PC-3 (cell line): ENCODE results near the gene TXNRD1.

Experiments
- CTCF ChIP-seq: fragments of 300-600 bp; sonication (generic); conservative IDR thresholded peaks from 2 replicates; pipeline ENCODE4 v1.5.1; 2017; ENCODE audit warnings: antibody characterized with exemption, low read depth, mild to moderate bottlenecking, low read length
- EZH2 ChIP-seq: fragments of 300-600 bp; sonication (generic); IDR thresholded peaks from one replicate; pipeline ENCODE4 v1.6.1; 2017; ENCODE audit warnings: antibody characterized with exemption, mild to moderate bottlenecking, low read length; ENCODE audit not compliant: unreplicated experiment

- TF ChIP-seq EZH2: no peak
- peak; percentile 99 for TF ChIP-seq CTCF
Observed at GRCh38 chr12:104381731-104382480, 166.3 kb downstream of the TXNRD1 start.
